HFF-Myc (cell line): ENCODE results near the gene LAMC2.
A peak's percentile ranks its signal among the peaks of the same experiment; 100 is the strongest.
"Not testable (repeated sequence)": the region's sequence is repeated elsewhere in the genome, so short reads cannot be mapped to it uniquely, and the experiment has no call there.

Source experiments
- DNase-seq: peaks from one replicate; pipeline ENCODE4 v3.0.0-alpha.2; 2011; ENCODE audit warnings: low read depth; ENCODE audit errors: extremely low read depth
- H3K4me3 ChIP-seq: replicated peaks from 2 replicates; pipeline ENCODE4 v1.5.1; 2011; ENCODE audit warnings: low read depth, mild to moderate bottlenecking, control low read depth, low read length
- CTCF ChIP-seq: IDR thresholded peaks from 2 replicates; pipeline ENCODE4 v1.5.1; 2012; ENCODE audit warnings: mild to moderate bottlenecking, low read depth, low read length, control low read depth; ENCODE audit errors: missing control alignments

The LAMC2 gene

GRCh38 chr1:183273300-183273699, 87.2 kb downstream of the LAMC2 start:
- peak; percentile 66 for DNase-seq
- no peak overlapping the region for H3K4me3 ChIP-seq
- no peak for TF ChIP-seq CTCF

- H3K4me3 ChIP-seq, DNase-seq: not testable (repeated sequence)
These were observed 87.9 kb downstream of the LAMC2 start for GRCh38 chr1:183273984-183274383.

GRCh38 chr1:183274836-183275235, 88.8 kb downstream of the LAMC2 start:
- no peak for TF ChIP-seq CTCF
- H3K4me3 ChIP-seq: no peak overlapping the region
- no peak for DNase-seq

GRCh38 chr1:183275322-183275721, 89.3 kb downstream of the LAMC2 start:
- H3K4me3 ChIP-seq: no peak overlapping the region
- TF ChIP-seq CTCF: no peak
- DNase-seq: no peak

GRCh38 chr1:183276386-183277080, 90.5 kb downstream of the LAMC2 start:
- no peak for DNase-seq
- TF ChIP-seq CTCF: no peak
- H3K4me3 ChIP-seq: no peak overlapping the region

GRCh38 chr1:183277821-183278738, 92.0 kb downstream of the LAMC2 start:
- no peak for TF ChIP-seq CTCF
- no peak for DNase-seq
- H3K4me3 ChIP-seq: no peak overlapping the region
